OCI-M2 (cell line): ENCODE data around the gene BLOC1S1.

Source experiments
- DNase-seq: peaks from one replicate; lab custom pipeline; 2025; ENCODE audit not compliant: unreplicated experiment; lab: John Stamatoyannopoulos, UW

The BLOC1S1 gene

DNA sequence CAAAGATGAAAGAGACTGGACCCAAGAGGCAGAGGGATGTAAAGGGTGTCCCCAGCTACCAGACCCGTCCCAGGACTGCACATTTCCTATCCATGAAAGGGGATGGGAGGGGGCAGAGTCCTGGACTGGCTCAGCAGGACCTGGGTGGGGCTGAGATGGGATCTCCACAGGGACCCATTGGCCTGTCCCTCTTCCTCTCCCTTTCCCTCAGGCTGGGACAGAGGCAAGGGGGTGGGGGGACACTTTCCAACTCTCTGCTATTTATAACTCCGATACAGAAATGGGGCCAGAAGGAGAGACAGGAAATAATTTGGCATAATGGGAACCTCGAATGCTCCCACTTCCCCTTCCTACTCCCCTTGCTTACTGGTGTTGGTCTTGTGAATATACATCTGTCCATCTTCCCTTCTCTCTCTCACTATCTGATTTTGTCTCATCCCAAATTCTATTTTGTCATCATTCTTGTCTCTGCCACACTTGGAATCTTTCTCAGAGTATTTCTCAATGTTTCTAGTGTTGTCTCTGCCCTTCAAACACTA lies 7.1 kb upstream of the BLOC1S1 start:
- DNase-seq = no peak

- DNase-seq = no peak
Observed at GRCh38 chr12:55711786-55712553, 3.9 kb upstream of the BLOC1S1 start.

DNA sequence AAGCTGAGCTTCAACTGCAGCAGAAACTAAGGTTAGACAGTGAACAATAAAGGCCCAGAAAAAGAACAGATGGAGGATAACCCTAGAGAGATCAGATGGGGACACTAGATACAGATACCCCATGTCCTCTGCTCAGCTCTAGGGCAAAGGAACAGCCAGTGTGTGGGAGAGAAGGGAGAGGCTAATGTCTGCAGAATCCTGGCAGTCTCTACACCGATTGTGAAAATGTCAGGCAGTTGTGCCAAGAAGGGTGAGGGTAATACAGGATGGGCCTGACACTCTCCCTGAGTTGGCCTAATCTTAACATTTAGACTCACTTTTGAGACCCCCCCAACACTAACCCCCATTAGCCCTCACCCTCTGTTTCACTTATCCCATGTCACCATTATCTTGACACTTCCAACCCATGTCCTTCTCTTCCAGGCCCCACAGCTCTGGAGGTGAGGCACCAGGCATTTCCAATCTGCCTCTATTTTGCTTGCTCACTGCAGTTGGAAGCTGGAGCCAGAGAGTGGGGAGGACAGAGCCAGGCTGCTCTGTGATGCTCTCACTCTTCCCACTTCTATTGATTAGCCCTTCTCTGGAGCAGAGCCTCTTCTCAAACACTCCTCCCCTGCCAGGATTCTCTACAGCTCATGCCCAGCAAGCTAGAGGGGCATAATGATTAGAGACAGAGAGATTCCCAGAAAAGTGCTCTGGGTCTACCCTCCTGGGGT lies 3.0 kb upstream of the BLOC1S1 start:
- no peak for DNase-seq

- no peak for DNase-seq
Observed at GRCh38 chr12:55713721-55714120, 2.1 kb upstream of the BLOC1S1 start.

DNA sequence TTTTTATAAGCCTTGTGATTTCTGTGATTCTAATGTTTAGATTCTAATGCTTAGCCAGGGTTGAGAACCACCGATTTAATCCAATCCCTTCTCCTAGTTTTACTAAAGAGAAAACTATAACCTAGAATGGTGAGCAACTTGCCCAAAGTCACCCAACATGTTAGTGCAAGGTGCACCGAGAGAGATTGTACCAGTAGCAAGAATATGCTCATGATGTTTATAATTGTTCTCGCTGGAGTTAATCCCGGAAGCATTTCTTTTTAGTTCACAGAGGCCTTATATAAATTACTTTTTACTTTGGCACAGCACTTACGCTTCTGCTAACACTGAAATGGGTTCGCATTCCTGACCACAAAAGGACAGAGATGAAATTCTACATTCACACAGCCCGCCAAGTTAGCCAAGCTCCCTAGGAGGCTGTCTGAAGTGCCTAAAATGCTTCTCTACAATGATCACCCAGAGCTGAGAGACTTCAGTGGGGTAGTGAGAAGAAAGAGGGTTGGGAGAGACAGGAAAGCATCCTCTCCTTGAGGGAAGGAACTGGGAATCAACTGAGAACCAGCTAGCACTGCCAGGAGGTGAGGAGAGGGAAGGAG lies 579 bp upstream of the BLOC1S1 start:
- DNase-seq = no peak

DNA sequence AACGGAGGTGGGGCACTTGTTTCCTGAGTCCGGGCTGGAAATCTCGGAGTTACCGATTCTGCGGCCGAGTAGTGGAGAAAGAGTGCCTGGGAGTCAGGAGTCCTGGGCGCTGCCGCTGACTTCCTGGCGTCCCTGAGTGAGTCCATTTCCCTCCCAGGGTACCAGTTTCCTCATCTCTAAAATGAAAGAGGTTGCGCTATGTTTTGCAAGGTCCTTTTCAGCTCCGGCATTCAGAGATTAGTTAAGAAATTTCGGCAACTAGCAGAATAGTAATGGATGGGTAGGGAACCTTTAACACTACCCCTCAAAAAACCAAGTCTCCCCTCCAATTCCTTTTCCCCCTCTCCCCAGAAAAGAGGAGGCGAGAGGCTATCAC lies 724 bp downstream of the BLOC1S1 start:
- no peak for DNase-seq

- DNase-seq = no peak
Observed at GRCh38 chr12:55717011-55718007, 1.5 kb downstream of the BLOC1S1 start.

GRCh38 chr12:55718015-55718414 lies 2.2 kb downstream of the BLOC1S1 start:
- no peak for DNase-seq

GRCh38 chr12:55718624-55719275 lies 2.9 kb downstream of the BLOC1S1 start:
- no peak for DNase-seq

DNA sequence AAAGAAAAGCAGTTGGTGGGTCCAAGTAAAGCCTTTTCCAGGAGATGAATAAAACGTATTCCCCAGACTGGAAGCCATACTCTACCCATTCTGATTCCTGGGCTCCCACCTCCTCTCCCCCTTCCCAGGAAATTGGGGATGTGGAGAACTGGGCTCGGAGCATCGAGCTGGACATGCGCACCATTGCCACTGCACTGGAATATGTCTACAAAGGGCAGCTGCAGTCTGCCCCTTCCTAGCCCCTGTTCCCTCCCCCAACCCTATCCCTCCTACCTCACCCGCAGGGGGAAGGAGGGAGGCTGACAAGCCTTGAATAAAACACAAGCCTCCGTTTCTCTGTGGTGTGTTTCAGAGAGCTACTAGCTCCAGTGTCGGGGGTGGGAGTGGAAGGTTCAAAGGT lies 3.5 kb downstream of the BLOC1S1 start:
- no peak for DNase-seq

GRCh38 chr12:55720071-55720564 lies 4.3 kb downstream of the BLOC1S1 start, which contains the start of gene RDH5:
RDH5 (plus strand) TSS chr12:55720393; CDS start chr12:55721185, 792 bp downstream.
- no peak for DNase-seq

GRCh38 chr12:55720894-55721444 lies 5.1 kb downstream of the BLOC1S1 start:
- no peak for DNase-seq

DNA sequence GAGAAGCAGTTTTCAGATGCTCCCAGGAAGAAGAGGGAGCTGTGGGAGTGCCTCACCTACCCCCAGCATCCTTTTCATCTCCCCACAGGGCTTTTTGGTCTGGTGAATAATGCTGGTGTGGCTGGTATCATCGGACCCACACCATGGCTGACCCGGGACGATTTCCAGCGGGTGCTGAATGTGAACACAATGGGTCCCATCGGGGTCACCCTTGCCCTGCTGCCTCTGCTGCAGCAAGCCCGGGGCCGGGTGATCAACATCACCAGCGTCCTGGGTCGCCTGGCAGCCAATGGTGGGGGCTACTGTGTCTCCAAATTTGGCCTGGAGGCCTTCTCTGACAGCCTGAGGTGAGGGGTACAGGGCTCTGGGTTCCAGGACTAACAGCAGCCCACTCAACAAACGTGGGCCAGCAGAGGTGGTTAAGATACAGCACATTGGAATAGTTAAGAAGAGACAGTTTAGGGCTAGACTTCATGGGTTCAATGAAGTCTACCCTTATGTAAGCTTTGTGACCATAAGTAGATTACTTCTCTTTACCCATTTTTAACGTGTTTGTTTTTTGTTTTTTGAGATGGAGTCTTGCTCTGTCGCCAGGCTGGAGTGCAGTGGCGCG lies 5.9 kb downstream of the BLOC1S1 start:
- no peak for DNase-seq

- no peak for DNase-seq
Observed at GRCh38 chr12:55722948-55723347, 7.1 kb downstream of the BLOC1S1 start.

DNA sequence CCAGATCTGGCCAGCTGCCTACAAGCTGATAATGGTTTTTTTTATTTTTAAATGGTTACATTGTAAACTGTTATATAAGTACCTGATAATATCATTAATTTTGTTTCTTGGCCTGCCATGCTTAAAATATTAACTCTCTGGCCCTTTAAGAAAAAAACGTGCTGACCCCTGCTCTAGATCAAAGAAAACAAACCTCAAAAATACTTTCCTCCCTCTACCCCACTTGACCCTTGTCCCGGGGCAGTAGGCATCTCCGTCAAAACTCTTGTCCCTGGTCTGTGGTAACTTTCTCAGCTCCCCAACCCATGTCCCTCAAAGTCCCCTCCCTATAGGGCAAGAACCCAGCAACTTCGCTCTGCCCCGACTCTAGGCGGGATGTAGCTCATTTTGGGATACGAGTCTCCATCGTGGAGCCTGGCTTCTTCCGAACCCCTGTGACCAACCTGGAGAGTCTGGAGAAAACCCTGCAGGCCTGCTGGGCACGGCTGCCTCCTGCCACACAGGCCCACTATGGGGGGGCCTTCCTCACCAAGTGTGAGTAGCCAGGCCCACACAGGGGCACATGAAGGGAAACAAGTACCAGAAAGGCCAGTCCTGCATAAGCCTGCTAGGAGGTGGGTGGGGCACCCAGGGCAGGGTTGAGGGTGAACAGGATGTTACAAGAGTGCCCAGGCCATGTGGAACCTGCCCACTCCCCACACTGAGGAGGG lies 7.8 kb downstream of the BLOC1S1 start:
- DNase-seq = no peak

GRCh38 chr12:55724226-55724939 lies 8.5 kb downstream of the BLOC1S1 start:
- DNase-seq = no peak

- no peak for DNase-seq
Observed at GRCh38 chr12:55724940-55725309, 9.1 kb downstream of the BLOC1S1 start.

GRCh38 chr12:55725556-55725955 lies 9.7 kb downstream of the BLOC1S1 start:
- no peak for DNase-seq
